Measurements from ENCODE around the gene GATB. TPM values are rescaled to one million over a fixed set of nuclear protein-coding genes. Genes with fewer than 3 reads are reported as not detected.

GATB gene
- total and polyA plus RNA-seq, 2 experiments from 2014 or later, result 19.4 to 20.1 TPM

DNA sequence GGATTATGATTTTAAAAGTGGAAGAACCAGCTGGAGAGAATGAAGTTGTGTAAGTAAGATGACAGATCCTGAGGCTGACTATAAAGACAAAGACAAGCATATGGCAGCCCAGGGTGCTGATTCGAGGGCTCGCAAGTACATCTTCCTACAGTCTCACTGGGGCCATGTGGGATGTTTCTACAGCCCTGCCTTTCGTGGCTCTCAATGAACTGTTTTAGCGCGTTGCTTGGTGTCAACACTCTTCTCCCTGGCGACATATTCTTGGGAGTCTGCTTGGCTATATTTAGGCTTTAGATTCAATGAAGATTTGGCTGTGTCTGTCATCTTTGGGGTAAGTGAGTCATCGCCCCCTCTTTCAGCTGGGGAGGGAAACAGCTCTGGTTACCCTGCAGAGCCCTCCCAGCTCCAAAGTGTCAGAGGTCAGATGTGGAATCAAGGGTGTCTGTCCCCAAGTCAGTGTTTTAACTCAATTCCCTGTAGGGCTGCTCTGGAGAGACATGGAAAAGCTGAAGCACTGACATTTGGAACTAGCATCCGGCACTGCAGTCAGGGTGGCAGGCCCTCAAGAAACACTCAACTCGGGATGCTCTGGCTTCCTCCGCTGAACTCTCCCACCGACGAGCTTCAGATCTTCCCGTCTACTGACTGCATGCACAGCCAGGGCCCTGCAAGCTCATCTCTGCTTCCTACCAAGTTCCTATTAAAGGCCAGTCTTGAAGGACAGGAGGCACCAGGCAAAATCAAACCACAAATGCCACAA is 65.7 kb downstream of the GATB start:
- 95% methylated on average over 13 of the region's 13 CpGs for WGBS (ENCODE audit: low lambda C conversion rate, missing lambda C conversion rate)

GRCh38 chr4:151692821-151693673 is 67.8 kb downstream of the GATB start:
- Histone ChIP-seq H3K4me2 (no peak overlapping the region), H3K4me3 (no peak overlapping the region), H3K27ac (no peak overlapping the region), H3K36me3 (replicated peaks; ENCODE audit: insufficient read depth, low read depth) (no peaks in the 10 kb centered on the region), H2AFZ (no peak overlapping the region), H4K20me1 (ENCODE audit: insufficient read depth, poor library complexity, severe bottlenecking) (no peaks in the 10 kb centered on the region), H3K27me3 (no peaks in the 10 kb centered on the region), H3K4me1 (ENCODE audit: insufficient read depth) (peaks cover 26% of the 10 kb centered on the region), H3K79me2 (no peaks in the 10 kb centered on the region), H3K9me3 (ENCODE audit: low read depth) (no peaks in the 10 kb centered on the region), H3K9me2 (replicated peaks; ENCODE audit: insufficient read depth) (no peaks in the 10 kb centered on the region)
- TF ChIP-seq EZH2 (IDR thresholded peaks at IDR 0.05; ENCODE audit: borderline replicate concordance) (no peak), CTCF (IDR thresholded peaks at IDR 0.05; ENCODE audit: poor library complexity) (no peak), EZH2phosphoT487 (IDR thresholded peaks at IDR 0.05; ENCODE audit: low read depth, severe bottlenecking, unreplicated experiment) (no peak)
- 90% methylated on average over 18 of the region's 18 CpGs for WGBS (ENCODE audit: low lambda C conversion rate, missing lambda C conversion rate)
- no peak for DNase-seq (ENCODE audit: low spot score)

More for the DNA sequence above, 65.7 kb downstream of the GATB start:
- no peak overlapping the region for H3K4me3 ChIP-seq
- H4K20me1 ChIP-seq (ENCODE audit: insufficient read depth, poor library complexity, severe bottlenecking), result no peaks in the 10 kb centered on the region
- H3K4me1 ChIP-seq (ENCODE audit: insufficient read depth), result peaks cover 20% of the 10 kb centered on the region
- H3K4me2 ChIP-seq, result no peak overlapping the region
- H3K9me2 ChIP-seq (replicated peaks; ENCODE audit: insufficient read depth), result no peaks in the 10 kb centered on the region
- no peak overlapping the region for H2AFZ ChIP-seq
- no peaks in the 10 kb centered on the region for H3K79me2 ChIP-seq
- TF ChIP-seq EZH2phosphoT487 (IDR thresholded peaks at IDR 0.05; ENCODE audit: low read depth, severe bottlenecking, unreplicated experiment) (no peak), EZH2 (IDR thresholded peaks at IDR 0.05; ENCODE audit: borderline replicate concordance) (no peak), CTCF (IDR thresholded peaks at IDR 0.05; ENCODE audit: poor library complexity) (no peak)
- H3K36me3 ChIP-seq (replicated peaks; ENCODE audit: insufficient read depth, low read depth), result no peaks in the 10 kb centered on the region
- H3K27ac ChIP-seq, result no peak overlapping the region
- DNase-seq (ENCODE audit: low spot score), result no peak
- H3K9me3 ChIP-seq (ENCODE audit: low read depth), result no peaks in the 10 kb centered on the region
- no peaks in the 10 kb centered on the region for H3K27me3 ChIP-seq

DNA sequence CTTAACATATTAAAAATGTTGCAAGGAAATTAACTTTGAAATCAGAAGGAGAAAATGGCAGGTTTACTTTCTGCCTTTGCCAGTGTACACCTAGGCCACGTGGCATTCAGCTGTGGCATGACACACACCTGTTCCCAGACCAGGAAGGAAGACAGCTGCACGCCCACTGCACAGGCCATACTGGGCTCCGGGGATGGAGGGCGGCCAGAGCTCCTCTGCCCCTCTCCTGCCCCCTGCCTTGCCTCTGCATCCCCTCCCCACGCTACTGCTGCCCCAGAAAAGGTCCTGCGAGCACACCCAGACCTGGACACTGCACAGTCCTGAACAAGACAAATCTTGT is 68.4 kb downstream of the GATB start:
- H3K4me2 ChIP-seq, result no peak overlapping the region
- no peaks in the 10 kb centered on the region for H3K27me3 ChIP-seq
- H2AFZ ChIP-seq, result no peak overlapping the region
- no peak overlapping the region for H3K27ac ChIP-seq
- no peak for TF ChIP-seq CTCF (IDR thresholded peaks at IDR 0.05; ENCODE audit: poor library complexity)
- TF ChIP-seq EZH2 (IDR thresholded peaks at IDR 0.05; ENCODE audit: borderline replicate concordance), result no peak
- TF ChIP-seq EZH2phosphoT487 (IDR thresholded peaks at IDR 0.05; ENCODE audit: low read depth, severe bottlenecking, unreplicated experiment), result no peak
- H4K20me1 ChIP-seq (ENCODE audit: insufficient read depth, poor library complexity, severe bottlenecking), result no peaks in the 10 kb centered on the region
- no peaks in the 10 kb centered on the region for H3K9me3 ChIP-seq (ENCODE audit: low read depth)
- H3K9me2 ChIP-seq (replicated peaks; ENCODE audit: insufficient read depth), result no peaks in the 10 kb centered on the region
- WGBS (ENCODE audit: low lambda C conversion rate, missing lambda C conversion rate), result 97% methylated on average over 4 of the region's 6 CpGs
- H3K4me1 ChIP-seq (ENCODE audit: insufficient read depth), result peaks cover 26% of the 10 kb centered on the region
- H3K36me3 ChIP-seq (replicated peaks; ENCODE audit: insufficient read depth, low read depth), result no peaks in the 10 kb centered on the region
- H3K4me3 ChIP-seq, result no peak overlapping the region
- no peaks in the 10 kb centered on the region for H3K79me2 ChIP-seq
- DNase-seq (ENCODE audit: low spot score), result no peak

All from hepatocyte (in vitro differentiated cells).